SK-N-SH (cell line): ENCODE measurements around the gene CBX8. TPM values are rescaled to one million over a fixed set of nuclear protein-coding genes. Genes with fewer than 3 reads are reported as not detected.

ENCODE experiments used
- CTCF ChIA-PET: fragments of 300-600, 350-600 bp; formaldehyde crosslinking; extraction: SDS; loops from one replicate; lab custom pipeline; 2021; lab: Yijun Ruan, JAX
- POLR2A ChIA-PET: fragments of 350-600 bp; sonication (Branson Sonifier 250); formaldehyde crosslinking; extraction: SDS; loops from one replicate; lab custom pipeline; 2020; ENCODE audit warnings: antibody characterized with exemption, inconsistent platforms; lab: Yijun Ruan, JAX
- DNase-seq: peaks from one replicate; pipeline ENCODE4 v3.0.0; 2012
- H2AFZ ChIP-seq: fragments of 200-600 bp; sonication (generic); 2 replicates; pipeline ENCODE4 v1.8.1; 2016; ENCODE audit warnings: antibody characterized with exemption, mild to moderate bottlenecking, low read depth
- H3F3A ChIP-seq: fragments of 200-600 bp; sonication (generic); replicated peaks from 2 replicates; pipeline ENCODE3; 2016; ENCODE audit warnings: antibody characterized with exemption, mild to moderate bottlenecking; ENCODE audit not compliant: insufficient read depth
- H3K27ac ChIP-seq, 2 experiments: fragments of 200-500 bp in 1 of 2; fragments of 200-600 bp in 1 of 2; sonication (Bioruptor generic) in 1 of 2; sonication (generic), shearing (Covaris generic) in 1 of 2; 2 replicates each; pipeline versions ENCODE4 v1.5.1 to v1.6.1; 2014 to 2016; ENCODE audit warnings: low read depth in 2 of 2, inconsistent platforms in 1 of 2, low read length in 1 of 2, mild to moderate bottlenecking in 1 of 2, mixed read lengths in 1 of 2
- H3K27me3 ChIP-seq: fragments of 200-600 bp; sonication (generic), shearing (Covaris generic); 2 replicates; pipeline ENCODE4 v1.6.1; 2016; ENCODE audit warnings: mixed run types; ENCODE audit not compliant: insufficient read depth
- H3K36me3 ChIP-seq, 2 experiments: fragments of 200-500 bp in 1 of 2; fragments of 200-600 bp in 1 of 2; sonication (Bioruptor generic) in 1 of 2; sonication (generic) in 1 of 2; replicated peaks in 1 of 2; 2 replicates each; pipeline versions ENCODE3 to v1.5.1; 2014 to 2016; ENCODE audit warnings: low read length in 1 of 2, mild to moderate bottlenecking in 1 of 2; ENCODE audit not compliant: insufficient read depth in 2 of 2, control insufficient read depth in 1 of 2
- H3K4me1 ChIP-seq, 2 experiments: fragments of 200-500 bp in 1 of 2; fragments of 200-600 bp in 1 of 2; sonication (Bioruptor generic) in 1 of 2; sonication (generic), shearing (Covaris generic) in 1 of 2; 2 replicates each; pipeline versions ENCODE4 v1.5.1 to v1.6.1; 2014 to 2016; ENCODE audit warnings: low read depth in 1 of 2, low read length in 1 of 2, mixed run types in 1 of 2; ENCODE audit not compliant: insufficient read depth in 2 of 2, control insufficient read depth in 1 of 2
- H3K4me2 ChIP-seq: fragments of 200-600 bp; sonication (generic), shearing (Covaris generic); 2 replicates; pipeline ENCODE4 v1.6.1; 2017; ENCODE audit warnings: mixed run types
- H3K4me3 ChIP-seq, 2 experiments: fragments of 200-500 bp in 1 of 2; fragments of 200-600 bp in 1 of 2; sonication (Bioruptor generic) in 1 of 2; sonication (generic), shearing (Covaris generic) in 1 of 2; 2 replicates each; pipeline versions ENCODE4 v1.5.1 to v1.8.1; 2014 to 2016; ENCODE audit warnings: low read depth in 2 of 2, inconsistent platforms in 1 of 2, low read length in 1 of 2, mild to moderate bottlenecking in 1 of 2, mixed read lengths in 1 of 2, moderate library complexity in 1 of 2
- H3K79me2 ChIP-seq: fragments of 200-600 bp; sonication (generic); 2 replicates; pipeline ENCODE4 v1.8.1; 2017; ENCODE audit warnings: mild to moderate bottlenecking; ENCODE audit not compliant: insufficient read depth
- H3K9ac ChIP-seq: fragments of 200-600 bp; sonication (generic); 2 replicates; pipeline ENCODE4 v1.6.1; 2017; ENCODE audit warnings: mixed run types
- H3K9me2 ChIP-seq: fragments of 200-600 bp; sonication (generic); 2 replicates; pipeline ENCODE4 v1.6.1; 2017; ENCODE audit warnings: mixed run types
- H3K9me3 ChIP-seq: fragments of 200-600 bp; sonication (generic); 2 replicates; pipeline ENCODE4 v1.6.1; 2017; ENCODE audit warnings: mixed run types, mild to moderate bottlenecking, moderate library complexity
- H4K20me1 ChIP-seq: fragments of 200-600 bp; sonication (generic); 2 replicates; pipeline ENCODE4 v1.6.1; 2017; ENCODE audit warnings: mild to moderate bottlenecking, mixed run types; ENCODE audit not compliant: insufficient read depth
- EP300 ChIP-seq, 2 experiments: IDR thresholded peaks; 2 replicates each; pipeline versions ENCODE4 v1.4.0 to v1.6.1; 2012; ENCODE audit warnings: borderline replicate concordance in 1 of 2, low read depth in 1 of 2, low read length in 1 of 2
- FOSL2 ChIP-seq: IDR thresholded peaks from 2 replicates; pipeline ENCODE4 v1.4.0; 2012; ENCODE audit warnings: low read depth, mild to moderate bottlenecking, moderate library complexity, borderline replicate concordance
- FOXM1 ChIP-seq: IDR thresholded peaks from 2 replicates; pipeline ENCODE4 v1.4.0; 2012; ENCODE audit warnings: low read depth, mild to moderate bottlenecking
- JUND ChIP-seq: IDR thresholded peaks from 2 replicates; pipeline ENCODE4 v1.4.0; 2012
- MEF2A ChIP-seq: IDR thresholded peaks from 2 replicates; pipeline ENCODE4 v1.4.0; 2012; ENCODE audit warnings: low read depth, borderline replicate concordance
- NFIC ChIP-seq: IDR thresholded peaks from 2 replicates; pipeline ENCODE4 v1.4.0; 2012; ENCODE audit warnings: borderline replicate concordance
- POLR2AphosphoS5 ChIP-seq: IDR thresholded peaks from 2 replicates; pipeline ENCODE4 v1.6.1; 2012; ENCODE audit warnings: low read depth, low read length
- RFX5 ChIP-seq: IDR thresholded peaks from 2 replicates; pipeline ENCODE4 v1.6.1; 2012; ENCODE audit warnings: mild to moderate bottlenecking, improper control_type of control experiment, low read length
- RXRA ChIP-seq: IDR thresholded peaks from 2 replicates; pipeline ENCODE4 v1.4.0; 2012; ENCODE audit warnings: low read depth, mild to moderate bottlenecking, borderline replicate concordance
- SIN3A ChIP-seq: IDR thresholded peaks from 2 replicates; pipeline ENCODE4 v1.6.1; 2012; ENCODE audit warnings: low read depth, mild to moderate bottlenecking, low read length, moderate library complexity, borderline replicate concordance
- SMC3 ChIP-seq: IDR thresholded peaks from 2 replicates; pipeline ENCODE4 v1.6.1; 2012; ENCODE audit warnings: low read depth, low read length, improper control_type of control experiment
- TCF12 ChIP-seq: IDR thresholded peaks from 2 replicates; pipeline ENCODE4 v1.4.0; 2012
- TEAD4 ChIP-seq: IDR thresholded peaks from 2 replicates; pipeline ENCODE4 v1.4.0; 2012; ENCODE audit warnings: mild to moderate bottlenecking, borderline replicate concordance; ENCODE audit not compliant: insufficient read depth
- WGBS: methylation state at CpG from one replicate; pipeline ENCODE4 v1.1.6; 2017; ENCODE audit warnings: low lambda C conversion rate; 5-methylcytosine and 5-hydroxymethylcytosine counted together
- polyA plus RNA-seq, 3 experiments: library from polyadenylated mRNA; depleted of rRNA; stranded (reverse); fragments of >200 nt; gene quantifications; 2 replicates each; pipeline ENCODE4 v1.2.3, GENCODE V29; 2012
- TF ChIP-seq, protein P1 (sequence below): IDR thresholded peaks from 2 replicates; pipeline ENCODE4 v1.4.0; 2012; ENCODE audit warnings: low read depth
- TF ChIP-seq, protein P2 (sequence below): IDR thresholded peaks from 2 replicates; pipeline ENCODE4; 2012
- TF ChIP-seq, protein P3 (sequence below): IDR thresholded peaks from 2 replicates; pipeline ENCODE4 v1.4.0; 2012; ENCODE audit warnings: low read depth, borderline replicate concordance
- TF ChIP-seq, protein P4 (sequence below): fragments of 150-350 bp; IDR thresholded peaks from 2 replicates; pipeline ENCODE4 v1.6.1; 2016; ENCODE audit warnings: mild to moderate bottlenecking, low read depth, low read length
- TF ChIP-seq, protein P5 (sequence below): IDR thresholded peaks from 2 replicates; pipeline ENCODE4 v1.6.1; 2012; ENCODE audit warnings: mild to moderate bottlenecking, low read depth, low read length, moderate library complexity
- TF ChIP-seq, protein P6 (sequence below): IDR thresholded peaks from 2 replicates; pipeline ENCODE4 v1.4.0; 2012; ENCODE audit warnings: low read depth, borderline replicate concordance

Gene CBX8
- polyA plus RNA-seq, 1 of the 3 experiments (the other 2 are of a cell fraction), result 2.9 TPM

DNA sequence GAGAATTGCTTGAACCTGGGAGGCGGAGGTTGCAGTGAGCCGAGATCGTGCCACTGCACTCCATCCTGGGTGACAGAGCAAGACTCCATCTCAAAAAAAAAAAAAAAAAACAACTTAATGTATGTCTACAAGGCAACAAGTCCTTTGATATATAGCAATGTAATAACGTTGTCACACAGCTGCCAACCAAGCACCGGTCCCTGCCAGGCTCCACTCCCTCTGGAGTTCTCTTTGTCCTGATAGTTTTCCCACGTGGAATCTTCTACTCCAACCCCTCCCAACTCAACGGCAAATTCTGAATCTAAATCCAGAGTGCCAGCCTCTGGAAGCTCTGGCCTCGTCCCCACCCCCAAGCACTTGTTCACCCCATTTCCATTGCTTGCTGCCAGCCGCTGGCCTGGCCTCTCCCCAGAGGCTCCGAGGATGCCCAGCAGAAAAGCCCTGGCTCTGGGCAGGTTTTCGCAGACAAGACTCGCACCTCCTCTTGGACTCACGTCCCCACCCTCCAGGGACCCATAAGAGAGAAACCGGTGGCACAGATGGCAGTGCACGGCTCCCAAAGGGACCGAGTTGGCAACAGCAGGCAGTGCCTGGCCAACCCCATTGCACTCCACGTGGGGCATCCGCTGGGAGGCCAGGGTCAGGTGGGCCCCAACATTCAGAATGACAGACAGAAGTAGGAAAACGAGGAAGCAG lies 34.8 kb downstream of the CBX8 start:
- no peaks in the 10 kb centered on the region for H3F3A ChIP-seq
- WGBS, result 76% methylated on average over 19 of the region's 19 CpGs
- DNase-seq, result no peak
- H3K9me2 ChIP-seq, result no peaks in the 10 kb centered on the region
- no peaks in the 10 kb centered on the region for H3K9me3 ChIP-seq
- no peaks in the 10 kb centered on the region for H3K79me2 ChIP-seq
- no peak overlapping the region for H2AFZ ChIP-seq
- TF ChIP-seq RFX5 (no peak), NFIC (no peak), MEF2A (no peak), TCF12 (no peak), SMC3 (no peak), EP300 (IDR thresholded peaks at IDR 0.05; ENCODE audit: borderline replicate concordance in 1 of 2, low read depth in 1 of 2, low read length in 1 of 2) (no peak), POLR2AphosphoS5 (no peak), FOXM1 (no peak), JUND (no peak), FOSL2 (no peak), TEAD4 (no peak), SIN3A (no peak), RXRA (no peak)
- TF ChIP-seq, protein P1, sequence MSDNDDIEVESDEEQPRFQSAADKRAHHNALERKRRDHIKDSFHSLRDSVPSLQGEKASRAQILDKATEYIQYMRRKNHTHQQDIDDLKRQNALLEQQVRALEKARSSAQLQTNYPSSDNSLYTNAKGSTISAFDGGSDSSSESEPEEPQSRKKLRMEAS, result no peak
- TF ChIP-seq, protein P2, sequence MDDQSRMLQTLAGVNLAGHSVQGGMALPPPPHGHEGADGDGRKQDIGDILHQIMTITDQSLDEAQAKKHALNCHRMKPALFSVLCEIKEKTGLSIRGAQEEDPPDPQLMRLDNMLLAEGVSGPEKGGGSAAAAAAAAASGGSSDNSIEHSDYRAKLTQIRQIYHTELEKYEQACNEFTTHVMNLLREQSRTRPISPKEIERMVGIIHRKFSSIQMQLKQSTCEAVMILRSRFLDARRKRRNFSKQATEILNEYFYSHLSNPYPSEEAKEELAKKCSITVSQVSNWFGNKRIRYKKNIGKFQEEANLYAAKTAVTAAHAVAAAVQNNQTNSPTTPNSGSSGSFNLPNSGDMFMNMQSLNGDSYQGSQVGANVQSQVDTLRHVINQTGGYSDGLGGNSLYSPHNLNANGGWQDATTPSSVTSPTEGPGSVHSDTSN, result no peak
- TF ChIP-seq, protein P3, sequence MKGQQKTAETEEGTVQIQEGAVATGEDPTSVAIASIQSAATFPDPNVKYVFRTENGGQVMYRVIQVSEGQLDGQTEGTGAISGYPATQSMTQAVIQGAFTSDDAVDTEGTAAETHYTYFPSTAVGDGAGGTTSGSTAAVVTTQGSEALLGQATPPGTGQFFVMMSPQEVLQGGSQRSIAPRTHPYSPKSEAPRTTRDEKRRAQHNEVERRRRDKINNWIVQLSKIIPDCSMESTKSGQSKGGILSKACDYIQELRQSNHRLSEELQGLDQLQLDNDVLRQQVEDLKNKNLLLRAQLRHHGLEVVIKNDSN, result no peak
- TF ChIP-seq, protein P4, sequence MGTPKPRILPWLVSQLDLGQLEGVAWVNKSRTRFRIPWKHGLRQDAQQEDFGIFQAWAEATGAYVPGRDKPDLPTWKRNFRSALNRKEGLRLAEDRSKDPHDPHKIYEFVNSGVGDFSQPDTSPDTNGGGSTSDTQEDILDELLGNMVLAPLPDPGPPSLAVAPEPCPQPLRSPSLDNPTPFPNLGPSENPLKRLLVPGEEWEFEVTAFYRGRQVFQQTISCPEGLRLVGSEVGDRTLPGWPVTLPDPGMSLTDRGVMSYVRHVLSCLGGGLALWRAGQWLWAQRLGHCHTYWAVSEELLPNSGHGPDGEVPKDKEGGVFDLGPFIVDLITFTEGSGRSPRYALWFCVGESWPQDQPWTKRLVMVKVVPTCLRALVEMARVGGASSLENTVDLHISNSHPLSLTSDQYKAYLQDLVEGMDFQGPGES, result no peak
- TF ChIP-seq, protein P5, sequence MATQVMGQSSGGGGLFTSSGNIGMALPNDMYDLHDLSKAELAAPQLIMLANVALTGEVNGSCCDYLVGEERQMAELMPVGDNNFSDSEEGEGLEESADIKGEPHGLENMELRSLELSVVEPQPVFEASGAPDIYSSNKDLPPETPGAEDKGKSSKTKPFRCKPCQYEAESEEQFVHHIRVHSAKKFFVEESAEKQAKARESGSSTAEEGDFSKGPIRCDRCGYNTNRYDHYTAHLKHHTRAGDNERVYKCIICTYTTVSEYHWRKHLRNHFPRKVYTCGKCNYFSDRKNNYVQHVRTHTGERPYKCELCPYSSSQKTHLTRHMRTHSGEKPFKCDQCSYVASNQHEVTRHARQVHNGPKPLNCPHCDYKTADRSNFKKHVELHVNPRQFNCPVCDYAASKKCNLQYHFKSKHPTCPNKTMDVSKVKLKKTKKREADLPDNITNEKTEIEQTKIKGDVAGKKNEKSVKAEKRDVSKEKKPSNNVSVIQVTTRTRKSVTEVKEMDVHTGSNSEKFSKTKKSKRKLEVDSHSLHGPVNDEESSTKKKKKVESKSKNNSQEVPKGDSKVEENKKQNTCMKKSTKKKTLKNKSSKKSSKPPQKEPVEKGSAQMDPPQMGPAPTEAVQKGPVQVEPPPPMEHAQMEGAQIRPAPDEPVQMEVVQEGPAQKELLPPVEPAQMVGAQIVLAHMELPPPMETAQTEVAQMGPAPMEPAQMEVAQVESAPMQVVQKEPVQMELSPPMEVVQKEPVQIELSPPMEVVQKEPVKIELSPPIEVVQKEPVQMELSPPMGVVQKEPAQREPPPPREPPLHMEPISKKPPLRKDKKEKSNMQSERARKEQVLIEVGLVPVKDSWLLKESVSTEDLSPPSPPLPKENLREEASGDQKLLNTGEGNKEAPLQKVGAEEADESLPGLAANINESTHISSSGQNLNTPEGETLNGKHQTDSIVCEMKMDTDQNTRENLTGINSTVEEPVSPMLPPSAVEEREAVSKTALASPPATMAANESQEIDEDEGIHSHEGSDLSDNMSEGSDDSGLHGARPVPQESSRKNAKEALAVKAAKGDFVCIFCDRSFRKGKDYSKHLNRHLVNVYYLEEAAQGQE, result no peak
- TF ChIP-seq, protein P6, sequence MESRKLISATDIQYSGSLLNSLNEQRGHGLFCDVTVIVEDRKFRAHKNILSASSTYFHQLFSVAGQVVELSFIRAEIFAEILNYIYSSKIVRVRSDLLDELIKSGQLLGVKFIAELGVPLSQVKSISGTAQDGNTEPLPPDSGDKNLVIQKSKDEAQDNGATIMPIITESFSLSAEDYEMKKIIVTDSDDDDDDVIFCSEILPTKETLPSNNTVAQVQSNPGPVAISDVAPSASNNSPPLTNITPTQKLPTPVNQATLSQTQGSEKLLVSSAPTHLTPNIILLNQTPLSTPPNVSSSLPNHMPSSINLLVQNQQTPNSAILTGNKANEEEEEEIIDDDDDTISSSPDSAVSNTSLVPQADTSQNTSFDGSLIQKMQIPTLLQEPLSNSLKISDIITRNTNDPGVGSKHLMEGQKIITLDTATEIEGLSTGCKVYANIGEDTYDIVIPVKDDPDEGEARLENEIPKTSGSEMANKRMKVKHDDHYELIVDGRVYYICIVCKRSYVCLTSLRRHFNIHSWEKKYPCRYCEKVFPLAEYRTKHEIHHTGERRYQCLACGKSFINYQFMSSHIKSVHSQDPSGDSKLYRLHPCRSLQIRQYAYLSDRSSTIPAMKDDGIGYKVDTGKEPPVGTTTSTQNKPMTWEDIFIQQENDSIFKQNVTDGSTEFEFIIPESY, result no peak
- H3K4me2 ChIP-seq, result no peak overlapping the region
- no peak overlapping the region for H3K9ac ChIP-seq
- H4K20me1 ChIP-seq, result no peaks in the 10 kb centered on the region
- no peaks in the 10 kb centered on the region; the same call in 1 of the 2 replicates for H3K27me3 ChIP-seq
- no peak overlapping the region for H3K4me3 ChIP-seq
- H3K27ac ChIP-seq, result no peak overlapping the region
- CTCF ChIA-PET, result interaction anchor here (1.2 to 4.9 kb wide), 4 partner anchors 13 to 16 kb away, joined by 4 to 23 read pairs (median 6); no protein-coding TSS in a partner anchor
- no peaks in the 10 kb centered on the region for H3K4me1 ChIP-seq
- no peaks in the 10 kb centered on the region for H3K36me3 ChIP-seq
- POLR2A ChIA-PET, result no interaction called here
